Measurements from ENCODE around the gene LRRC4. TPM values are rescaled to one million over a fixed set of nuclear protein-coding genes. Genes with fewer than 3 reads are reported as not detected.
A peak's percentile ranks its signal among the peaks of the same experiment; 100 is the strongest.

The LRRC4 gene
- polyA plus RNA-seq, 1 of the 3 experiments (the other 2 are of a cell fraction): 0.44 TPM

GRCh38 chr7:128022631-128023532 lies 8.4 kb downstream of the LRRC4 start:
- TF ChIP-seq FOXJ3 (CRISPR knock-in tag; IDR thresholded peaks at IDR 0.05) (no peak), TAF1 (IDR thresholded peaks at IDR 0.05; ENCODE audit: borderline replicate concordance, low read depth, low read length) (no peak), FOSL2 (IDR thresholded peaks at IDR 0.05; ENCODE audit: borderline replicate concordance, low read depth) (peak; percentile 59; the same call in 1 of the 2 replicates), RFX5 (IDR thresholded peaks at IDR 0.05; ENCODE audit: low read length) (no peak), USF1 (IDR thresholded peaks at IDR 0.05; ENCODE audit: borderline replicate concordance, low read depth) (no peak), RCOR1 (IDR thresholded peaks at IDR 0.05; ENCODE audit: low read length) (no peak), MAX (IDR thresholded peaks at IDR 0.05; ENCODE audit: low read depth) (no peak), IRF3 (IDR thresholded peaks at IDR 0.05; ENCODE audit: low read depth, low read length) (no peak), CTCF (IDR thresholded peaks at IDR 0.05) (no peak), SIN3A (IDR thresholded peaks at IDR 0.05; ENCODE audit: borderline replicate concordance, low read depth, low read length) (0 out of 2 replicates have a peak, but pooled peaks have one; percentile 65), MXI1 (IDR thresholded peaks at IDR 0.05; ENCODE audit: low read depth, low read length) (no peak), NRF1 (IDR thresholded peaks at IDR 0.05; ENCODE audit: low read depth, low read length) (no peak), RXRA (IDR thresholded peaks at IDR 0.05; ENCODE audit: borderline replicate concordance, low read depth) (no peak), POLR2AphosphoS5 (IDR thresholded peaks at IDR 0.05; ENCODE audit: low read depth, low read length) (no peak), ZBTB33 (IDR thresholded peaks at IDR 0.05; ENCODE audit: borderline replicate concordance, low read depth) (no peak), TEAD4 (IDR thresholded peaks at IDR 0.05; ENCODE audit: borderline replicate concordance, insufficient read depth) (no peak), RAD21 (IDR thresholded peaks at IDR 0.05; ENCODE audit: low read length) (no peak; the same call in 1 of the 2 replicates), ELF1 (IDR thresholded peaks at IDR 0.05) (peak; percentile 92), TCF12 (IDR thresholded peaks at IDR 0.05) (peak; percentile 68), EP300 (IDR thresholded peaks at IDR 0.05; ENCODE audit: borderline replicate concordance in 1 of 2, low read depth in 1 of 2, low read length in 1 of 2) (peak; percentile 32 to 33; a peak in 2 of 4 replicates), JUND (IDR thresholded peaks at IDR 0.05) (peak; percentile 62), USF2 (IDR thresholded peaks at IDR 0.05; ENCODE audit: borderline replicate concordance, low read depth, low read length) (no peak), NFIC (IDR thresholded peaks at IDR 0.05; ENCODE audit: borderline replicate concordance) (0 out of 2 replicates have a peak, but pooled peaks have one; percentile 17), YY1 (IDR thresholded peaks at IDR 0.05; ENCODE audit: low read depth) (no peak)
- Histone ChIP-seq H3K36me3 (replicated peaks in 1 of 2; ENCODE audit: control insufficient read depth in 1 of 2, insufficient read depth in 2 of 2, low read length in 1 of 2) (peaks cover 5 to 16% of the 10 kb centered on the region in 2 experiments), H3K4me3 (ENCODE audit: low read depth in 2 of 2, low read length in 1 of 2) (no peak overlapping the region), H3K4me2 (peak overlapping the region; percentile 56), H3K27ac (ENCODE audit: low read depth in 2 of 2, low read length in 1 of 2) (peak overlapping the region; percentile 72 to 82), H3K79me2 (ENCODE audit: insufficient read depth) (peaks cover 13% of the 10 kb centered on the region; the same call in 1 of the 2 replicates), H3K9me2 (no peaks in the 10 kb centered on the region), H3K27me3 (ENCODE audit: insufficient read depth) (no peaks in the 10 kb centered on the region), H3F3A (replicated peaks; ENCODE audit: insufficient read depth) (peaks cover 38% of the 10 kb centered on the region), H4K20me1 (ENCODE audit: insufficient read depth) (peaks cover 67% of the 10 kb centered on the region), H3K9ac (no peak overlapping the region), H3K9me3 (no peaks in the 10 kb centered on the region), H3K4me1 (ENCODE audit: control insufficient read depth in 1 of 2, insufficient read depth in 2 of 2, low read depth in 1 of 2, low read length in 1 of 2) (peaks cover 36 to 75% of the 10 kb centered on the region in 2 experiments), H2AFZ (ENCODE audit: low read depth) (no peak overlapping the region)
- WGBS (ENCODE audit: low lambda C conversion rate): 72% methylated on average over 6 of the region's 6 CpGs
- CTCF ChIA-PET: interaction anchor here (1.0 to 5.7 kb wide), 4 partner anchors 13 to 315 kb away, joined by 3 to 37 read pairs (median 4); no protein-coding TSS in a partner anchor
- POLR2A ChIA-PET: interaction anchor here (0.6 kb wide), 1 partner anchor 23 kb away, joined by 3 read pairs; no protein-coding TSS in a partner anchor
- DNase-seq: peak; percentile 55
